HG02840 (cell line): Measurements from ENCODE around the gene CACFD1.
A peak's percentile ranks its signal among the peaks of the same experiment; 100 is the strongest.

ENCODE experiments used
- ATAC-seq: cut with Tn5 transposase; IDR thresholded peaks from one replicate; pipeline ENCODE4 v1.9.1; 2021; ENCODE audit warnings: mild to moderate bottlenecking, moderate library complexity, moderate number of reproducible peaks; ENCODE audit not compliant: unreplicated experiment, low FRiP score

CACFD1 gene

DNA sequence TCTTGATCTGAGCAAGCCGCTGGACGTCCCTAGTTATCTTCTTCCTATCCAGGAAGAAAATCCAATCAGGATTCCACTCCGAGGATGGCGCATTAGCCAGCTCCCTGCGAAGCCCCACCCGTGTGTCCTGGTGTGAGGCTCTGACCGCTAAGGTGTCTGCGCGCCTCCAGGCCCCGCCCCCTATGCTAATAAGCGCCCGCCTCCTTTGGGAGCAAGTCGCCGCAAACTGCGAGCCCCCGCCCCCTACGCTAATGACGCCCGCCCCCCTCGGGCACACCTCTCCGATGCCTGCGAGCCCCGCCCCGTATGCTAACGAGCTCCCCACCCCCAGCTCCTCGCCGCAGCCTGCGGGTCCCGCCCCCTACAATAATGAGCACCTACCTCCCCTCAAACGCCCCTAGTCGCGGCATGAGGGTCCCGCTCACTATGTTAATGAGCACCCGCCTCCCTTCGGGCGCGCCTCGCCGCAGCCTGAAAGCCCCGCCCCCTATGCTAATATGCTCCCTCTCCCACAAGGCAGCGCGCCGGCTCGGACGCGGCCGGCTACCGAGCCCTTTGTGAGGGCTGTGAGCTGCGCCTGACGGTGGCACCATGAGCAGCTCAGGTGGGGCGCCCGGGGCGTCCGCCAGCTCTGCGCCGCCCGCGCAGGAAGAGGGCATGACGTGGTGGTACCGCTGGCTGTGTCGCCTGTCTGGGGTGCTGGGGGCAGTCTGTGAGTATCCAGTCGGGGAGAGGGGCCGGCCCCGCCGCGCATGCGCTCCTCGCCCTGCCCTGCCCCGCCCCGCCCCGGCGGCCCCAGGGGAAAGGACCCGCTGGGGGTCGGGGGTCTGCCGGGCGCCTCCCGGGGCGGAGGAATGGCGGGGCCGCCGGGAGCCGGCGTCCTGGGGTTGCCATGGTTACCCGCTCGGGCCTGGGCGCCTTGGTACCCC, at the start of gene CACFD1:
CACFD1 (plus strand) TSS at position 503 of the 929 bp plus-strand sequence; CDS start at position 592, 89 bp downstream.
- ATAC-seq, result peak; percentile 72

DNA sequence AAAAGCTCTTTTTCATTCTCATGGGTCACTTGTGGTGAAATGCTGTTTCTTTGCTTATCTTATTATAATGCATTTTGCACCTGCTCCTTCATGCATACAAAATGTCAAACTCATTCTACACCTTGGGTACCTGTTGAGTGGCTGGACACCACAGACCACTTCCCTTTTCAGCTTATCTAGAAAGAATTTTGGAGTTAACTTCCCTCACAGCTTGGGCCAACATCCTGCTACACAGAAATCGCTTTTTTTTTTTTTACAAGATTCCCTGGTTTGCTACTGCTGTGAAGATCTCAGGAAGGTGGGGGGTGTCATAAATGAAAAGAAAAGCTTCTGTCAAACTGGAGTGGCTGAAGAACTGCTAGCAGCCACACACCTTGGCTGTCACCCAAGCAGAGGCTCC, 44.6 kb upstream of the CACFD1 start:
- ATAC-seq, result no peak

GRCh38 chr9:133417541-133418461, 42.0 kb upstream of the CACFD1 start, which contains the start of gene REXO4:
TSS of gene REXO4 (minus strand) at chr9:133418010. CDS start at chr9:133417844, 166 bp downstream.
- ATAC-seq, result peak; percentile 74

DNA sequence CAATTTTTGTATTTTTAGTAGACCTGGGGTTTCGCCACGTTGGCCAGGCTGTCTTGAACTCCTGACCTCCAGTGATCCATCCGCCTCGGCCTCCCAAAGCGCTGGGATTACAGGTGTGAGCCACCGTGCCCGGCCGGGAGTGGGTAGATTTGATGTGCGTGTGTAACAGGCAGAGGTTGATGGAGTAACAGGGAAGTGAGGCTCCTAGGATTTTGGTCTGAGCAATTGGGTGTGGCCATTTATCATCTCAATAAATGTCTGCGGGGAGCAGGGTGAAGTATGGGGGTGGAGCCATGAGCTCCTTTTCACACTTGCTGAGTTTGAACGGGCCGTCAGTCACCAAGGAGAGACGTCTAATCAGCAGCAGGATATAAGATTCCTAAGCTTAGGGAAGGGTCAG, 40.8 kb upstream of the CACFD1 start:
- ATAC-seq, result no peak

- no peak for ATAC-seq
Measured at GRCh38 chr9:133420392-133420827, 39.4 kb upstream of the CACFD1 start.

DNA sequence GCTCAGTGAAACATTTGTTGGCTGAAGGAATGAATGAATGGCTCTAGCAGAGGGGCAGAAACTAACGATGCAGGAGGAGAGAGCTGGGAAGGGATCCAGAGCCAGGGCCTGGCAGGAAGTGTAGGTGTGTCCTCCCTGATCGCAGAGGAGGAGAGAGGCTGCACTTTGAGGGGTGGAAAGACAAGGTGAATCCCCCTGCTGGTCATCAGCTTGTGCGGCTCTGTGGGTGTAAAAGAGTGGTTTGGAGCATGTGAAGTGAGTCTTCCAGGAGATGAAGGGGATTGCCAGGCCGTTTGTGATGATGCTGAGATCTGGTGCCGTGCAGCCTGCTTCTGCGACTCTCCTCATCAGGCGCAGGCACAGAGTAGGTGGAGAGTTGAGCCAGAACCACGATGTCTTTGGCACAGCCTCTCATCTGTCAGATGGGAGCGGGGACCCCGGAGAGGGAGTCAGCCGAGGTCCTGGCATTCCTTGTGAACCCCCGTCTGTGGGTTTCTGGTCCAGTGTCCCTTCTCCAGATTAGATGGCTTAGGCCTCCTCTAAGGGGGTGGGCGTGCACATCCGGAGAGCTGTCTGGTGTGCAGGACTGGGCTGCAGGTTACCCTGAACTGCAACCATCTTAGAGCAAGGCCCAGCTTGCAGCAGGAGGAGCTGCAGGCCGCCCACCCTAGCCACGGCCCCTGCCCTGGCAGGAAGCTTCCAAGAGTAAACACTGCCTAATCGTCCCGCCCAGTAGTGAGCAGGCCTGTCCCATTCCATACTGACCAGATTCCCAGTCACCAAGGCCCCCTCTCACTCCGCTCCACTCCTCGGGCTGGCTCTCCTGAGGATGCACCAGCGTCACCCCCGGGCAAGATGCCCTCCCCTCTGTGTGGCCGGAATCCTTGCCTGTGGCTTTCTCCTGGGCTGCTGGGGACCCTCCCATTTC, 37.9 kb upstream of the CACFD1 start, which contains the start of gene ADAMTS13:
ADAMTS13 (plus strand) TSS at position 753 of the 928 bp plus-strand sequence; CDS start at position 830, 77 bp downstream.
- no peak for ATAC-seq

- ATAC-seq, result no peak
Measured at GRCh38 chr9:133423216-133423615, 36.6 kb upstream of the CACFD1 start.

DNA sequence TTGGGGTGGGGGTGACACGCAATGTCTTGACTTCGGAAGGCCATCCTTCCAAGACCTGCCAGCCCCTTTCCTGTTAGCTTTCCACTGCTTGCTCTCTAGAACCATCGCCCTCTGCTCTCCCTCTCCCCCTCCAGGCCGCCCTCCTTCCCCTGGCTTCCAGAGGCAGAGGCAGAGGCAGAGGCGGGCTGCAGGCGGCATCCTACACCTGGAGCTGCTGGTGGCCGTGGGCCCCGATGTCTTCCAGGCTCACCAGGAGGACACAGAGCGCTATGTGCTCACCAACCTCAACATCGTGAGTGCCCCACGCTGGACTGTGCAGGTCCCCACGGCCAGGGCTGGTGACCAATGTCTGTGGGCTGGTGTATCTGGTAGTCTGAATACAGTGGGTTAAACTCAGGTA, 35.6 kb upstream of the CACFD1 start:
- no peak for ATAC-seq

DNA sequence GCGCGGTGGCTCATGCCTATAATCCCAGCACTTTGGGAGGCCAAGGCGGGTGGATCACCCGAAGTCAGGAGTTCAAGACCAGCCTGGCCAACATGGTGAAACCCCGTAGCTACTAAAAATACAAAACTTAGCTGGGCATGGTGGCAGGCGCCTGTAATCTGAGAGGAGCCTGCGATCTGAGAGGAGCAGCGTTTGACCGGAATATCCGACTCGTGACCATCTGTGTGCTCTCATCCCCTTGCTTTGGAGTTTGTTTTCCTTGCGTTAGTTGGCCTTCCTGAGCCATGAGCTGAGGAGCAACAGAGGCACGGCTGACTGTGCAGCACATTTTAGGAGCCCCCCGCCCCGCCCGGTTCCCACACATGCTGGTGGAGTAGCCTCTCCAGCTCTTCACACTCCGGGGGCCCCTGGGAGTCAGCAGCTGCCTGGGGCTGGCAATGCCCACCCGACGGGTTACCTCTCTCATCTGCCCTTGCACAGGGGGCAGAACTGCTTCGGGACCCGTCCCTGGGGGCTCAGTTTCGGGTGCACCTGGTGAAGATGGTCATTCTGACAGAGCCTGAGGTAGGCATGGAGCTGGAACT, 34.6 kb upstream of the CACFD1 start:
- no peak for ATAC-seq

DNA sequence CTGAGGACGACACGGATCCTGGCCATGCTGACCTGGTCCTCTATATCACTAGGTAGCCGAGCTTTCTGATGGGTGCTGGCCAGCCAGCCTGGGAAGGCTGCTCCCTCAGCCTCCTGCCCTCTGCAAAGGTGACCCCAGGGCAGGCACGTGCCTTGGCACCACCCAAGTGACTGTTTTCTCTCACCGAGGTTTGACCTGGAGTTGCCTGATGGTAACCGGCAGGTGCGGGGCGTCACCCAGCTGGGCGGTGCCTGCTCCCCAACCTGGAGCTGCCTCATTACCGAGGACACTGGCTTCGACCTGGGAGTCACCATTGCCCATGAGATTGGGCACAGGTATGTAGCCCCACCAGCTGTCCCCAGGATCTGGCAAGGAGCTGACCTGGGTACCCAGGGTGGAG, 33.8 kb upstream of the CACFD1 start:
- ATAC-seq, result no peak

DNA sequence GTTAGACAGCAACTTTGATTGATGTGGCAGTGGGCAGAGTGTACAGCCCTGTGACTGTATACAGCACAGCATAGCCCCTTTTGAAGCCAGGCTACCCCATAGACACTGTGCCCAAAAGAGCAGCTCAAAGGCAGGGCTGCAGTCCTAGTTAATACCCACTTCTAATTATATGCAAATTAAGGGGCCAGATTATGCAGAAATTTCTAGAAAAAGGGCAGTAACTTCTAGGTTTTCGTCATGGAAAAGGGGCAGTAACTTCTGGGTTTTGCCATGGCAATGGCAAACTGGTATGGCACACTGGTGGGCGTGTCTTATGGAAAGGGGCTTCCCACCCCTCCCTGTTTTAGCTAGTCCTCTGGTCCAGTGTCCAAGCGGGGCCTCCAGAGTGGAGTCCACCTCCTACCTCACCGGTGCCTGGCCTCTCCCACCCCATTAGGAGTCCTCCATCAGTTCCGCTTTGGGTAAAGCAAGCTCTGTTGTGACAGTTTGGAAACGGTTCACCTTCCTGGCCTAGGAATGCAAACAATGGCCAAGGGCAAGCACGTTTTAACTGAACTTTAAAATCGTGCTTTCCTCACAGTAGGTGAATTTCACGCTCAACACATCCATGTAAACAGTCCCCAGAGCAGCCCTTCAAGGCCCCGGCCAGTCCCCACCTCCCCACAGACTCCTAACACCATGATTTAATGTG, 32.0 kb upstream of the CACFD1 start:
- ATAC-seq, result no peak

DNA sequence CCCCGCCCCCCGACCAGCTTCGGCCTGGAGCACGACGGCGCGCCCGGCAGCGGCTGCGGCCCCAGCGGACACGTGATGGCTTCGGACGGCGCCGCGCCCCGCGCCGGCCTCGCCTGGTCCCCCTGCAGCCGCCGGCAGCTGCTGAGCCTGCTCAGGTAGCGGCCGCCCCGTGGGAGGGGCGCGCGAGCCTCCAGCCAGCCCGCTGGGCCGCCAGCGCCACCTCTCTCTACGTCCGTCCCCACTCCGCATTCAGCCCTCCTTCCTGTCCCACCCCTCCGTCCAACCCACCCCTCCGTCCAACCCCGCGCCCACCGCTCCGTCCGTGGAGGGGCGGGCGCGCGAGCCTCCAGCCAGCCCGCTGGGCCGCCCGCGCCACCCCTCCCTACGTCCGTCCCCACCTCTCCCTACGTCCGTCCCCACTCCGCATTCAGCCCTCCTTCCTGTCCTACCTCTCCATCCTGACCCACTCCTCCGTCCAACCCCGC, 31.1 kb upstream of the CACFD1 start:
- ATAC-seq, result no peak

DNA sequence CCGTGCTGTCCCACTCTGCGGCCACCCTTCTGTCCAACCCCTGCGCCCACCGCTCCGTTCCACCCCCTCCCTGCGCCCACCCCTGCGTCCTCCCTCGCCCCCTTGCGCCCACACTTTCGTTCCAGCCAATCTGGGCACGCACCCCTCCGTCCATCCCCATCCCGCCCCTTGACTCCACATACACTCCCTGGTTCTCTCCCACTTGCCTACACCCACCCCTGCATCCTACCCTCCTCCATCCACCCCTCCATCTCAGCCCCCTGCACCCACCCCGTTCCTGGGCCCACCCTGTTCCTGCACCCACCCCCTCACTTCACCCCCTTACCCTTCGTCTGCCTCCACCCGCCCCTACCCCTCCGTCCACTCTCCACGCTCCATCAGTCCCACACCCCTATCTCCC, 30.6 kb upstream of the CACFD1 start:
- ATAC-seq, result no peak

DNA sequence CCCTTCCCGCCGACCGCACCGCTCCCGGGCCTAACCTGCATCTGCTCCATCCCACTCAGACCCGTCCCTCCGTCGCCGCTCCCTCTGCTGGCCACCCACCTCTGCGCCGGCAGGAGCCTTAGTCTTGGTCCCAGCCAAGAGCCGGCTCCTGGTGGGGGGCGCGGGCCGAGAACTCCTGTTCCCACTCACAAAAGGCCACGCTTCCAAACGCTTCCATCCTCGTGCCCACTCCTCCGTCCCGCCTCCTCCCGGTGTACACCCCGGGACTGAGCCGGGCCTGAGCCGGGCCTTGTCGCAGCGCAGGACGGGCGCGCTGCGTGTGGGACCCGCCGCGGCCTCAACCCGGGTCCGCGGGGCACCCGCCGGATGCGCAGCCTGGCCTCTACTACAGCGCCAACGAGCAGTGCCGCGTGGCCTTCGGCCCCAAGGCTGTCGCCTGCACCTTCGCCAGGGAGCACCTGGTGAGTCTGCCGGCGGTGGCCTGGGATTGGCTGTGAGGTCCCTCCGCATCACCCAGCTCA, 30.1 kb upstream of the CACFD1 start:
- ATAC-seq, result no peak

GRCh38 chr9:133430244-133430643, 29.5 kb upstream of the CACFD1 start:
- no peak for ATAC-seq

DNA sequence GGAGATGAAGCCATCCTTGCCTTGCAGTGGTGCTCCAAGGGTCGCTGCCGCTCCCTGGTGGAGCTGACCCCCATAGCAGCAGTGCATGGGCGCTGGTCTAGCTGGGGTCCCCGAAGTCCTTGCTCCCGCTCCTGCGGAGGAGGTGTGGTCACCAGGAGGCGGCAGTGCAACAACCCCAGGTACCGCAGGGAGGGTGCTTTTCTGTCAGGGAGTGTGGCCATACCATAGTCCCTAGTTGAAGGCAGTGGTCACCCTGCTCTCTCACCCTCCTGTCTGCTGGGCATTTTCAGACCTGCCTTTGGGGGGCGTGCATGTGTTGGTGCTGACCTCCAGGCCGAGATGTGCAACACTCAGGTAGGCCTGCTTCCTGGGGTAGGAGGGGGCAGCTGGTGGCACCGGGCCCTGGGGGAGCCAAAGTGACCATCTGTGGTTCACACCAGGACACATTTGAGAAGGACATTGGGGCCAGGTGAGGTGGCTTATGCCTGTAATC, 26.4 kb upstream of the CACFD1 start:
- no peak for ATAC-seq

GRCh38 chr9:133436681-133437080, 23.1 kb upstream of the CACFD1 start:
- no peak for ATAC-seq
